Right lobe of liver (tissue), 6 donors: Measurements from ENCODE around the gene BFSP1. TPM values are rescaled to one million over a fixed set of nuclear protein-coding genes. Genes with fewer than 3 reads are reported as not detected.

Experiments used
- ATAC-seq, 4 donors: fragments of 200-7000 bp; cut with Tn5 transposase; one replicate each; pipeline ENCODE4 v1.9.1; 2020; ENCODE audit warnings: mild to moderate bottlenecking in 4 of 4, moderate library complexity in 4 of 4
- DNase-seq, 3 donors: peaks; one replicate each; pipeline ENCODE4 v3.0.0-alpha.2; 2020
- H3K27ac ChIP-seq, 3 donors: fragments of 200-600 bp; one replicate each; pipeline ENCODE4 v1.8.0; 2022
- H3K27me3 ChIP-seq, 2 donors: fragments of 200-600 bp; one replicate each; pipeline ENCODE4 v1.8.0; 2022
- H3K36me3 ChIP-seq, 4 donors: fragments of 200-600 bp; sonication (generic) in 1 of 4; one replicate each; pipeline versions ENCODE4 v1.5.1 to v1.8.0; 2017 to 2022; ENCODE audit warnings: control low read depth in 1 of 4
- H3K4me1 ChIP-seq, 4 donors: fragments of 200-600 bp; sonication (generic) in 1 of 4; one replicate each; pipeline versions ENCODE4 v1.5.1 to v1.8.0; 2017 to 2022; ENCODE audit warnings: control low read depth in 1 of 4
- H3K4me3 ChIP-seq, 3 donors: fragments of 200-600 bp; one replicate each; pipeline ENCODE4 v1.8.0; 2022
- H3K9me3 ChIP-seq, 4 donors: fragments of 200-600 bp; sonication (generic) in 1 of 4; one replicate each; pipeline versions ENCODE4 v1.5.1 to v1.8.0; 2017 to 2022; ENCODE audit warnings: control low read depth in 1 of 4
- POLR2A ChIP-seq: fragments of 450-650 bp; IDR thresholded peaks from one replicate; pipeline ENCODE4 v1.6.1; 2017; ENCODE audit warnings: antibody characterized with exemption, mild to moderate bottlenecking
- WGBS: methylation state at CpG from one replicate; pipeline ENCODE4 v1.1.6; 2018; ENCODE audit warnings: low coverage, low lambda C conversion rate; ENCODE audit not compliant: insufficient coverage; ENCODE audit errors: missing lambda C conversion rate; 5-methylcytosine and 5-hydroxymethylcytosine counted together
- intact Hi-C, 2 donors: fragments of 100-400 bp; cut with DNase I; formaldehyde crosslinking; loops; one replicate each; pipeline versions ENCODE4 v1.11.2 to v1.14.1; 2022
- total RNA-seq, 6 experiments: library from RNA; depleted of rRNA in 2 of 6; stranded (reverse); fragments of >200 nt in 2 of 6; fragmentation: NEBNext Ultra II Directional in 3 of 6; extraction: Animal tissue kit (Norgen Biotek cat#: 25700) in 3 of 6; gene quantifications; one replicate each; pipeline versions ENCODE4 v1.1.0 to v1.2.4, GENCODE V29; 2016 to 2023
- TF ChIP-seq, protein P1 (sequence below), 4 donors: fragments of 200-600 bp in 3 of 4; fragments of 450-650 bp in 1 of 4; IDR thresholded peaks; one replicate each; pipeline versions ENCODE4 v1.5.1 to v1.8.0; 2016 to 2022; ENCODE audit warnings: antibody characterized with exemption in 4 of 4, mild to moderate bottlenecking in 2 of 4
- donor health status: DM: no; HTN: yes; CAD: no.
- donor health status: DM: no; HTN: no; CAD: no.
- donor health status: DM: no; HTN: no; CAD: no.
- donor health status: DM: no; HTN: yes; CAD: no.
- donor health status: DM: no; HTN: yes; CAD: no.

Gene BFSP1
- total RNA-seq, 6 experiments from 2014 or later, result 0.16 to 0.68 (median 0.25) TPM

DNA sequence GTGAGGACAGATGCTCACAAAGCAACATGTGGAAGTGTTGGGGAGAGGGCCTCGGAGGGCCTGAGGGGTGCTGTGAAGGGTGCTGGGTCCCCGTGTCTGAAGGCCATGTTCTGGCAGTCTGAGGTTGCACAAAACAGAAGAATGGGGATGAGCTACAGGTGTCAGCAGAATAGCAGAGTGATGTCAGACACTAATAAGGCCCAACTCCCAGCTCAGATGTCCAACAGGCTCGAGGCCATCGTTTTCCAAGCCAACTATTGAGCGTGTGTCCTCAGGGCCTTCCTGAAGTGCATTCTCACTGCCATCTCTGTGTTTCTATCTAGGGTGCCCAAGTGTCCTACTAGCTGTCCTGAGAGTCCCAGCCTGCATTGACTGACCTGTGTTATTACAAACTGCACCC is 7.9 kb downstream of the BFSP1 start:
- no peak for ATAC-seq
- 58% methylated on average over 5 of the region's 5 CpGs for WGBS
- no peak for DNase-seq
- Histone ChIP-seq H3K36me3 (no peaks in the 10 kb centered on the region), H3K9me3 (no peaks in the 10 kb centered on the region), H3K27me3 (no peaks in the 10 kb centered on the region), H3K4me1 (no peaks in the 10 kb centered on the region), H3K27ac (no peak overlapping the region), H3K4me3 (no peak overlapping the region)
- no peak for TF ChIP-seq POLR2A
- TF ChIP-seq, protein P1, sequence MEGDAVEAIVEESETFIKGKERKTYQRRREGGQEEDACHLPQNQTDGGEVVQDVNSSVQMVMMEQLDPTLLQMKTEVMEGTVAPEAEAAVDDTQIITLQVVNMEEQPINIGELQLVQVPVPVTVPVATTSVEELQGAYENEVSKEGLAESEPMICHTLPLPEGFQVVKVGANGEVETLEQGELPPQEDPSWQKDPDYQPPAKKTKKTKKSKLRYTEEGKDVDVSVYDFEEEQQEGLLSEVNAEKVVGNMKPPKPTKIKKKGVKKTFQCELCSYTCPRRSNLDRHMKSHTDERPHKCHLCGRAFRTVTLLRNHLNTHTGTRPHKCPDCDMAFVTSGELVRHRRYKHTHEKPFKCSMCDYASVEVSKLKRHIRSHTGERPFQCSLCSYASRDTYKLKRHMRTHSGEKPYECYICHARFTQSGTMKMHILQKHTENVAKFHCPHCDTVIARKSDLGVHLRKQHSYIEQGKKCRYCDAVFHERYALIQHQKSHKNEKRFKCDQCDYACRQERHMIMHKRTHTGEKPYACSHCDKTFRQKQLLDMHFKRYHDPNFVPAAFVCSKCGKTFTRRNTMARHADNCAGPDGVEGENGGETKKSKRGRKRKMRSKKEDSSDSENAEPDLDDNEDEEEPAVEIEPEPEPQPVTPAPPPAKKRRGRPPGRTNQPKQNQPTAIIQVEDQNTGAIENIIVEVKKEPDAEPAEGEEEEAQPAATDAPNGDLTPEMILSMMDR (IDR thresholded peaks at IDR 0.05), result no peak
- intact Hi-C loops, result no loop called here

DNA sequence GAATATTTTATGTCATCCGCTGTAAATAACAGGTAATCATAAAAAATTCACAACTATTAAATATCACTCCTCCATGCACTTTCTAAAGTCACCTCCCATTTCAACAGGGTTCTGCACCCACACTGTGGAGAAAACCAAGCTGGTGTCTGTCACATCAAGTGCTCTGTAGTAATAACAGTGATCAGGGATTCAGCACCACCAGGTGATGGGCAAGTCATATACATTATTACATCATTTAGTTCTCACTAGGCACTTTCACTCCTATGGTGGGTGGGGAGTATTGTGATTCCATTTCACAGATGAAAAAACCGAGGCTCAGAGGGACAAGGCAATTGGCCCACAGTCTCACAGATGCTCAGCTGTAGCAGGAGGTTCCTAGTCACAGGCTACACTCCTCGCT is 8.7 kb downstream of the BFSP1 start:
- no peaks in the 10 kb centered on the region for H3K4me1 ChIP-seq
- TF ChIP-seq, protein P1 (IDR thresholded peaks at IDR 0.05), result no peak
- TF ChIP-seq POLR2A, result no peak
- intact Hi-C loops, result no loop called here
- DNase-seq (no peak), ATAC-seq (no peak)
- H3K27ac ChIP-seq, result no peak overlapping the region
- no peaks in the 10 kb centered on the region for H3K36me3 ChIP-seq
- no peak overlapping the region for H3K4me3 ChIP-seq
- no peaks in the 10 kb centered on the region for H3K9me3 ChIP-seq
- 55% methylated on average over 2 of the region's 3 CpGs for WGBS
- H3K27me3 ChIP-seq, result no peaks in the 10 kb centered on the region

DNA sequence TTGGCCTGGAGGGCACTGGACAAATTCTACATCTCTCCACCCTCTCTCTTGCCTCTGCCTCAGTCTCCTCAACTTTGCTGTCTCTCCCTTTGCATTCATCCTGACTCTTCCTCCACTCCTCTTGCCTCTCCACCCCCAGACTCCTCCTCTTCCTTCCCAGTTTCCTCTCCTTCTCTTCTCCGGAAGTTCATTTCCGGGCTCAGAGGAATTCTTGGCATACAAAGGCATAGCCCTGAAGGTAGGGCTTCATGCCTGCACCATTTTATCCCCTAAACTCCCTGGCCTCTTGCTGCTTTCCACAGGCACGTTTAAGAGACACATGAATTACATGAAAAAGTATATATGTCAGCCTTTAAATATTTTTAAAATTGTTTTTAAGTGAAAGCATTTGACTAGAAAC is 10.6 kb downstream of the BFSP1 start:
- Histone ChIP-seq H3K4me1 (no peaks in the 10 kb centered on the region), H3K9me3 (no peaks in the 10 kb centered on the region), H3K27ac (no peak overlapping the region), H3K27me3 (no peaks in the 10 kb centered on the region), H3K36me3 (no peaks in the 10 kb centered on the region), H3K4me3 (no peak overlapping the region)
- DNase-seq, result no peak
- ATAC-seq, result peak; percentile 30 to 56 (median 41)
- intact Hi-C loops, result no loop called here
- TF ChIP-seq POLR2A, result no peak
- TF ChIP-seq, protein P1 (IDR thresholded peaks at IDR 0.05), result no peak
- WGBS, result 35% methylated on average over 3 of the region's 3 CpGs

DNA sequence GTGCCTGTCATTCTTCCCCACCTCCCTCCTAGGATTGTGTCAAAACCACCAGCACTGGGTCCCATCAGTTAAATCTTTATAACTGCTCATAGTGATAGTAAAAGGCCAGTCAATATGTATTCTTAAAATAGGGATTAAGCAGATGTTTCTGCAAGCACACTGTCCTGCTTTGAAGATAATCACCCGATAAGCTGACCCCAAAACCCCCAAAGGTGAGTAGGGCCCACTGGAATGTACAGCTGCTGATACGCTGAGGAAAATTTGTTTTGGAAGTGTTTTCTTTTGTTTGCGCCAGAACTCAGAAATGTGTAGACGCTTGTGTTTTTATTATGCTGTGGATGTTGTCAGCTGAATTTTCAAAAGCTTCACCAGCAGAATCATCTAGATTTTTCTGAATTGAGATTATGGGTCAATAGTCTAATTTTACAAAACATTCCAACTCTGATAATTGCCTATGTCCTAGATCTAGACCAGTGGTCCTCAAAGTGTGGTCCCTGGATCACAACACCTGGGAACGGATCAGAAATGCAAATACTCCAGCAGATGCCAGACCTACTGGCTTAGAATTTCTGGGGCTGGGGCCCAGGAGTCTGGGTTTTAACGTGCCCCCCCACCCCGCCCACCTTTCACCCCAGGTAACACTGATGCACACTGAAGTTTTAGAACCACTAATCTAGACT is 11.4 kb downstream of the BFSP1 start:
- Histone ChIP-seq H3K27ac (no peak overlapping the region), H3K4me3 (no peak overlapping the region), H3K27me3 (no peaks in the 10 kb centered on the region), H3K9me3 (no peaks in the 10 kb centered on the region), H3K36me3 (no peaks in the 10 kb centered on the region), H3K4me1 (no peaks in the 10 kb centered on the region)
- DNase-seq, result no peak
- ATAC-seq, result no peak
- intact Hi-C loops, result no loop called here
- WGBS, result 66% methylated on average over 7 of the region's 7 CpGs
- no peak for TF ChIP-seq POLR2A
- TF ChIP-seq, protein P1 (IDR thresholded peaks at IDR 0.05), result no peak
